HEK293 (cell line): ENCODE data around the gene HLF.

ENCODE experiments used
- CTCF ChIA-PET: fragments of 350-600 bp; formaldehyde crosslinking; extraction: SDS; loops from one replicate; lab custom pipeline; 2021; ENCODE audit warnings: antibody characterized with exemption; lab: Yijun Ruan, JAX
- POLR2A ChIA-PET: fragments of 300-600 bp; formaldehyde crosslinking; extraction: SDS; loops from one replicate; lab custom pipeline; 2020; ENCODE audit warnings: antibody characterized with exemption, inconsistent platforms; lab: Yijun Ruan, JAX
- H3K27ac ChIP-seq: fragments of 200-500 bp; sonication (Bioruptor generic); 2 replicates; pipeline ENCODE4 v1.5.1; 2014; ENCODE audit warnings: low read depth, low read length, control low read depth, inconsistent platforms; ENCODE audit errors: extremely low read depth
- H3K36me3 ChIP-seq, 2 experiments: fragments of 200-500 bp in 1 of 2; sonication (Bioruptor generic) in 1 of 2; 1 replicate in 1 of 2; 2 replicates in 1 of 2; pipeline ENCODE4 v1.5.1; 2014 to 2017; ENCODE audit warnings: inconsistent platforms in 2 of 2, low read length in 2 of 2; ENCODE audit not compliant: control insufficient read depth in 2 of 2, insufficient read depth in 1 of 2
- H3K4me1 ChIP-seq: fragments of 200-500 bp; sonication (Bioruptor generic); 2 replicates; pipeline ENCODE4 v1.5.1; 2014; ENCODE audit warnings: mild to moderate bottlenecking, low read length, inconsistent platforms; ENCODE audit not compliant: control insufficient read depth, insufficient read depth
- H3K4me3 ChIP-seq: 2 replicates; pipeline ENCODE4 v1.5.1; 2011; ENCODE audit warnings: low read depth, mild to moderate bottlenecking, control low read depth, low read length, moderate library complexity
- H3K9me3 ChIP-seq: fragments of 200-500 bp; sonication (Bioruptor generic); 2 replicates; pipeline ENCODE4 v1.5.1; 2014; ENCODE audit warnings: low read depth, low read length, inconsistent platforms; ENCODE audit not compliant: control insufficient read depth, insufficient read depth
- GLI4 ChIP-seq: fragments of 450-650 bp; formaldehyde crosslinking; IDR thresholded peaks from 2 replicates; pipeline ENCODE4 v1.5.1; 2016; ENCODE audit warnings: missing biosample characterization, missing genetic modification characterization
- GLIS2 ChIP-seq: fragments of 450-650 bp; formaldehyde crosslinking; IDR thresholded peaks from 2 replicates; pipeline ENCODE4 v1.5.1; 2016; ENCODE audit warnings: missing biosample characterization, missing genetic modification characterization
- ZBTB49 ChIP-seq: fragments of 450-650 bp; formaldehyde crosslinking; IDR thresholded peaks from 2 replicates; pipeline ENCODE4 v1.5.1; 2016; ENCODE audit warnings: missing biosample characterization, missing genetic modification characterization, low read depth
- ZBTB6 ChIP-seq: fragments of 450-650 bp; formaldehyde crosslinking; IDR thresholded peaks from 2 replicates; pipeline ENCODE4 v1.5.1; 2017; ENCODE audit warnings: missing biosample characterization, missing genetic modification characterization
- ZFP3 ChIP-seq: fragments of 450-650 bp; formaldehyde crosslinking; IDR thresholded peaks from 2 replicates; pipeline ENCODE4 v1.5.1; 2016; ENCODE audit warnings: low read depth, missing biosample characterization, missing genetic modification characterization
- ZNF157 ChIP-seq: fragments of 450-650 bp; formaldehyde crosslinking; IDR thresholded peaks from 2 replicates; pipeline ENCODE4 v1.5.1; 2016; ENCODE audit warnings: missing biosample characterization, missing genetic modification characterization
- ZNF221 ChIP-seq: fragments of 450-650 bp; formaldehyde crosslinking; IDR thresholded peaks from 2 replicates; pipeline ENCODE4 v1.5.1; 2017; ENCODE audit warnings: missing biosample characterization, missing genetic modification characterization, borderline replicate concordance
- ZNF335 ChIP-seq: fragments of 450-650 bp; formaldehyde crosslinking; conservative IDR thresholded peaks from 2 replicates; pipeline ENCODE4 v1.5.1; 2016; ENCODE audit warnings: missing biosample characterization, missing genetic modification characterization
- ZNF394 ChIP-seq: fragments of 450-650 bp; formaldehyde crosslinking; IDR thresholded peaks from 2 replicates; pipeline ENCODE4 v1.5.1; 2016; ENCODE audit warnings: missing biosample characterization, missing genetic modification characterization, mild to moderate bottlenecking, moderate library complexity, borderline replicate concordance
- ZNF426 ChIP-seq: fragments of 450-650 bp; formaldehyde crosslinking; IDR thresholded peaks from 2 replicates; pipeline ENCODE4 v1.5.1; 2017; ENCODE audit warnings: missing biosample characterization, missing genetic modification characterization, mild to moderate bottlenecking, inconsistent platforms, moderate library complexity
- ZNF501 ChIP-seq: fragments of 450-650 bp; formaldehyde crosslinking; IDR thresholded peaks from 2 replicates; pipeline ENCODE4 v1.5.1; 2016; ENCODE audit warnings: missing biosample characterization, missing genetic modification characterization
- ZNF544 ChIP-seq: fragments of 450-650 bp; formaldehyde crosslinking; IDR thresholded peaks from 2 replicates; pipeline ENCODE4 v1.5.0; 2017; ENCODE audit warnings: missing biosample characterization, missing genetic modification characterization
- ZNF600 ChIP-seq: fragments of 450-650 bp; formaldehyde crosslinking; IDR thresholded peaks from 2 replicates; pipeline ENCODE4 v1.5.1; 2016; ENCODE audit warnings: missing biosample characterization, missing genetic modification characterization
- ZNF654 ChIP-seq: fragments of 450-650 bp; formaldehyde crosslinking; IDR thresholded peaks from 2 replicates; pipeline ENCODE4 v1.5.1; 2016; ENCODE audit warnings: low read depth, missing biosample characterization, missing genetic modification characterization
- ZNF660 ChIP-seq: fragments of 450-650 bp; IDR thresholded peaks from 2 replicates; pipeline ENCODE4 v1.5.1; 2018; ENCODE audit warnings: missing biosample characterization, mild to moderate bottlenecking, missing genetic modification characterization
- ZNF76 ChIP-seq: fragments of 450-650 bp; formaldehyde crosslinking; IDR thresholded peaks from 2 replicates; pipeline ENCODE4; 2016; ENCODE audit warnings: low read depth, missing biosample characterization, missing genetic modification characterization, borderline replicate concordance
- TF ChIP-seq, protein P1 (sequence below): fragments of 450-650 bp; formaldehyde crosslinking; IDR thresholded peaks from 2 replicates; pipeline ENCODE4 v1.5.1; 2016; ENCODE audit warnings: missing biosample characterization, missing genetic modification characterization
- TF ChIP-seq, protein P2 (sequence below): fragments of 450-650 bp; formaldehyde crosslinking; IDR thresholded peaks from 2 replicates; pipeline ENCODE4 v1.5.1; 2016; ENCODE audit warnings: missing biosample characterization, missing genetic modification characterization, borderline replicate concordance
- TF ChIP-seq, protein P3 (sequence below): IDR thresholded peaks from 2 replicates; pipeline ENCODE4 v1.6.1; 2011; ENCODE audit warnings: mild to moderate bottlenecking, low read depth, low read length, borderline replicate concordance
- TF ChIP-seq, protein P4 (sequence below): fragments of 450-650 bp; formaldehyde crosslinking; IDR thresholded peaks from 2 replicates; pipeline ENCODE4 v1.5.1; 2016; ENCODE audit warnings: missing biosample characterization, missing genetic modification characterization

The HLF gene

GRCh38 chr17:55354941-55355340, 90.2 kb downstream of the HLF start (continued):
- TF ChIP-seq, protein P1, sequence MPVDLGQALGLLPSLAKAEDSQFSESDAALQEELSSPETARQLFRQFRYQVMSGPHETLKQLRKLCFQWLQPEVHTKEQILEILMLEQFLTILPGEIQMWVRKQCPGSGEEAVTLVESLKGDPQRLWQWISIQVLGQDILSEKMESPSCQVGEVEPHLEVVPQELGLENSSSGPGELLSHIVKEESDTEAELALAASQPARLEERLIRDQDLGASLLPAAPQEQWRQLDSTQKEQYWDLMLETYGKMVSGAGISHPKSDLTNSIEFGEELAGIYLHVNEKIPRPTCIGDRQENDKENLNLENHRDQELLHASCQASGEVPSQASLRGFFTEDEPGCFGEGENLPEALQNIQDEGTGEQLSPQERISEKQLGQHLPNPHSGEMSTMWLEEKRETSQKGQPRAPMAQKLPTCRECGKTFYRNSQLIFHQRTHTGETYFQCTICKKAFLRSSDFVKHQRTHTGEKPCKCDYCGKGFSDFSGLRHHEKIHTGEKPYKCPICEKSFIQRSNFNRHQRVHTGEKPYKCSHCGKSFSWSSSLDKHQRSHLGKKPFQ (tag by site-specific recombination) = no peak
- TF ChIP-seq ZFP3 (tag by site-specific recombination) = no peak
- TF ChIP-seq, protein P2, sequence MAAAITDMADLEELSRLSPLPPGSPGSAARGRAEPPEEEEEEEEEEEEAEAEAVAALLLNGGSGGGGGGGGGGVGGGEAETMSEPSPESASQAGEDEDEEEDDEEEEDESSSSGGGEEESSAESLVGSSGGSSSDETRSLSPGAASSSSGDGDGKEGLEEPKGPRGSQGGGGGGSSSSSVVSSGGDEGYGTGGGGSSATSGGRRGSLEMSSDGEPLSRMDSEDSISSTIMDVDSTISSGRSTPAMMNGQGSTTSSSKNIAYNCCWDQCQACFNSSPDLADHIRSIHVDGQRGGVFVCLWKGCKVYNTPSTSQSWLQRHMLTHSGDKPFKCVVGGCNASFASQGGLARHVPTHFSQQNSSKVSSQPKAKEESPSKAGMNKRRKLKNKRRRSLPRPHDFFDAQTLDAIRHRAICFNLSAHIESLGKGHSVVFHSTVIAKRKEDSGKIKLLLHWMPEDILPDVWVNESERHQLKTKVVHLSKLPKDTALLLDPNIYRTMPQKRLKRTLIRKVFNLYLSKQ (tag by site-specific recombination) = no peak
- TF ChIP-seq GLIS2 (tag by site-specific recombination) = no peak
- TF ChIP-seq, protein P3, sequence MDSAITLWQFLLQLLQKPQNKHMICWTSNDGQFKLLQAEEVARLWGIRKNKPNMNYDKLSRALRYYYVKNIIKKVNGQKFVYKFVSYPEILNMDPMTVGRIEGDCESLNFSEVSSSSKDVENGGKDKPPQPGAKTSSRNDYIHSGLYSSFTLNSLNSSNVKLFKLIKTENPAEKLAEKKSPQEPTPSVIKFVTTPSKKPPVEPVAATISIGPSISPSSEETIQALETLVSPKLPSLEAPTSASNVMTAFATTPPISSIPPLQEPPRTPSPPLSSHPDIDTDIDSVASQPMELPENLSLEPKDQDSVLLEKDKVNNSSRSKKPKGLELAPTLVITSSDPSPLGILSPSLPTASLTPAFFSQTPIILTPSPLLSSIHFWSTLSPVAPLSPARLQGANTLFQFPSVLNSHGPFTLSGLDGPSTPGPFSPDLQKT = no peak
- no peak for TF ChIP-seq ZBTB6

GRCh38 chr17:55356434-55357328, 91.9 kb downstream of the HLF start:
- POLR2A ChIA-PET = no interaction called here
- Histone ChIP-seq H3K36me3 (no peaks in the 10 kb centered on the region), H3K4me3 (no peak overlapping the region), H3K27ac (no peak overlapping the region), H3K4me1 (no peaks in the 10 kb centered on the region), H3K9me3 (no peaks in the 10 kb centered on the region)
- CTCF ChIA-PET = interaction anchor here (0.6 to 5.7 kb wide), 40 partner anchors 9 to 628 kb away, joined by 3 to 77 read pairs (median 4); partner anchors contain the start of gene SMIM36
- no peak for TF ChIP-seq ZNF544 (tag by site-specific recombination)
- TF ChIP-seq ZNF501 (tag by site-specific recombination) = no peak
- no peak for TF ChIP-seq ZNF394 (tag by site-specific recombination)
- no peak for TF ChIP-seq ZNF157 (tag by site-specific recombination)
- TF ChIP-seq ZNF335 (tag by site-specific recombination) = no peak
- TF ChIP-seq ZNF654 (tag by site-specific recombination) = peak; percentile 63
- no peak for TF ChIP-seq ZNF426
- peak; percentile 59; the same call in 1 of the 2 replicates for TF ChIP-seq ZNF660 (tag by site-specific recombination)
- TF ChIP-seq ZNF600 (tag by site-specific recombination) = no peak
- TF ChIP-seq ZNF76 (tag by site-specific recombination) = no peak
- TF ChIP-seq, protein P4, sequence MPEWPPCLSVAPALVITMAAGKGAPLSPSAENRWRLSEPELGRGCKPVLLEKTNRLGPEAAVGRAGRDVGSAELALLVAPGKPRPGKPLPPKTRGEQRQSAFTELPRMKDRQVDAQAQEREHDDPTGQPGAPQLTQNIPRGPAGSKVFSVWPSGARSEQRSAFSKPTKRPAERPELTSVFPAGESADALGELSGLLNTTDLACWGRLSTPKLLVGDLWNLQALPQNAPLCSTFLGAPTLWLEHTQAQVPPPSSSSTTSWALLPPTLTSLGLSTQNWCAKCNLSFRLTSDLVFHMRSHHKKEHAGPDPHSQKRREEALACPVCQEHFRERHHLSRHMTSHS = no peak
- TF ChIP-seq GLI4 (tag by site-specific recombination) = no peak
- no peak for TF ChIP-seq ZBTB49
- TF ChIP-seq ZNF221 (tag by site-specific recombination) = no peak
